AG08395 (cell line): Measurements from ENCODE around the gene ASTE1.
"Not testable (repeated sequence)": the region's sequence is repeated elsewhere in the genome, so short reads cannot be mapped to it uniquely, and the experiment has no call there.

ENCODE experiments used
- DNase-seq: peaks from one replicate; pipeline ENCODE4 v3.0.0; 2012; ENCODE audit warnings: mixed read lengths, low spot score

Gene ASTE1, protein sequence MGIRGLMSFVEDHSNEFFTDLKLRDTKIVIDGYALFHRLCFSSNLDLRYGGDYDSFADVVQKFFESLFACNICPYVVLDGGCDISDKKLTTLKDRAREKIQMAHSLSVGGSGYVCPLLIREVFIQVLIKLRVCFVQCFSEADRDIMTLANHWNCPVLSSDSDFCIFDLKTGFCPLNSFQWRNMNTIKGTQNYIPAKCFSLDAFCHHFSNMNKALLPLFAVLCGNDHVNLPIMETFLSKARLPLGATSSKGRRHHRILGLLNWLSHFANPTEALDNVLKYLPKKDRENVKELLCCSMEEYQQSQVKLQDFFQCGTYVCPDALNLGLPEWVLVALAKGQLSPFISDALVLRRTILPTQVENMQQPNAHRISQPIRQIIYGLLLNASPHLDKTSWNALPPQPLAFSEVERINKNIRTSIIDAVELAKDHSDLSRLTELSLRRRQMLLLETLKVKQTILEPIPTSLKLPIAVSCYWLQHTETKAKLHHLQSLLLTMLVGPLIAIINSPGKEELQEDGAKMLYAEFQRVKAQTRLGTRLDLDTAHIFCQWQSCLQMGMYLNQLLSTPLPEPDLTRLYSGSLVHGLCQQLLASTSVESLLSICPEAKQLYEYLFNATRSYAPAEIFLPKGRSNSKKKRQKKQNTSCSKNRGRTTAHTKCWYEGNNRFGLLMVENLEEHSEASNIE

GRCh38 chr3:131026321-131027151 is at the start of gene ASTE1, which contains the start of gene NEK11:
Gene ASTE1, minus strand, starts transcription at chr3:131026825. Its CDS starts 1,519 bp downstream, at chr3:131025306.
Gene NEK11, plus strand, starts transcription at chr3:131026877. Its CDS starts 2,832 bp downstream, at chr3:131029709.
- DNase-seq = peak; percentile 92

DNA sequence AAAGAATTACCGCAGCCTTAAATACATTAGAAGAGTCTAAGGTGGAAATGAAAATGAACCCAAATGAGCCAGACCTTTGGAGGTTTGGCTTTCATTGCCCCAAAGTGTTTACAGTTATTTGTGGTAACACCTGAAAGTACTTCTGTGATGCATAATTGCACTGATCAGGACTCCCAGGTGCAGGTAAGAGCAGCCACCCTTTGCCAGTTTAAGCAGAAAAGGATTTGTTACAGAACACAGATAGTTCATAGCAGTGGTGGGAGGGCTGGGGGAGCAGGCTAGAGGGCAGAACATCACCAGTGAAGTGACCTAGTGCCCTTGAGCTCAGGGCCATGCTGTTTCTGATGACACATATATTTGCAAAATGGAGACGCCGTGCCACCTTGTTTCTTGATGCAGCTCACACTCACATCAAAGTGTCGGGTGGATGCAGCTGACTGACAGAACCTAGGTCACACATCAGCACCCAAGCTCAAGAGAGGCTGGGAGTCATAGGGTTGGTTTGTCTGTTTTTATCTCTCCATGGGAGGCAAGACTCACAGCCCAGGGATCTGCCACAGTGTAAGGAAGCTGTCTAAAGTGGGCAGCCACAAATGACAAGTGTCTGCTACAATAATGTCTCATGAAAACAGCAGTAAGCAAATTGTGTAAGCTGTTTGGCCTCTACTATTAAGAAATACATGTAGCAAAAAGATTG is 49.2 kb upstream of the ASTE1 start:
- no peak for DNase-seq

GRCh38 chr3:131072845-131073244 is 46.2 kb upstream of the ASTE1 start:
- DNase-seq = peak; percentile 44

- DNase-seq = peak; percentile 44
Observed at GRCh38 chr3:131072099-131072559, 45.5 kb upstream of the ASTE1 start.

GRCh38 chr3:131067983-131068382 is 41.4 kb upstream of the ASTE1 start:
- no peak for DNase-seq

- peak; percentile 15 for DNase-seq
Observed at GRCh38 chr3:131053043-131053859, 26.6 kb upstream of the ASTE1 start.

DNA sequence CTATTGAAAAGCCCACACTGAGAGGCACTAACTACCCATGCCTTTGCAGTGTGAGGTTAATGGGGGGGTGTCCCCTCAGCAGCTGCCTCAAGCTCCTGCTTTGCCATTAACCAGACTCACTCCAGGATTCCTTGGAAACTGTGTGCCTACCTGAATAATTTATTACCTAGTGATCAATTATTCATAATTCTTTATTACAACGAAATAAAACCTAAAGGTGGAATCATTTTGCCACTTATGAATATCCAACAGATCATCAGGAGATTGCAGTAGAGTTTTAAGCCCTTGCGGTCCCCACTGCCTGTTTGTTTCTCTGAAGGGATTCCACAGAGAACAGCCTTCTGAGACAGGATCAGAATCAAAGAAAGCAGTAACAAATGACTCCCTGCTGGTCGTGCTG is 23.4 kb upstream of the ASTE1 start:
- no peak for DNase-seq

GRCh38 chr3:131048030-131048429 is 21.4 kb upstream of the ASTE1 start:
- no peak for DNase-seq

- no peak for DNase-seq
Observed at GRCh38 chr3:131047582-131047981, 21.0 kb upstream of the ASTE1 start.

GRCh38 chr3:131042271-131042985 is 15.8 kb upstream of the ASTE1 start:
- DNase-seq = not testable (repeated sequence)

DNA sequence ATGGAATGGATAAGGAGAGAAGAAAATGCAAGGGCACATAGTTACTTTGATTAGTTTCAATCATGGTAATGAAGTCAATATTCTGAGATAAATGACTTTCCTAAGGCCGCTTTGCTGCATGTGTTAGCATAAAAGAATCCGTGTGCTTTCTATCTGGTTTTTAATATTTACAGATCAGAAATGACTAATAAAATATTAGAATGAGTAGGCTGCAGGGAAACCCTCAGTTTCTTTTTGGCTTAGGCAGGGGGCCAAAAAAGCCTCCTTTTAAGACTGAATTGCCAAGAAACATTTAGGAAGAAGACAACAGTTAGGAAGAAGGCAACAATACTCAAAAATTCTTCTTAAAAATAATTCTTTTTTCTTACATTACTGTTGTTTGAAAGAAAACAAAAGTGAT is 11.7 kb upstream of the ASTE1 start:
- DNase-seq = no peak

GRCh38 chr3:131036986-131037385 is 10.4 kb upstream of the ASTE1 start:
- DNase-seq = peak; percentile 60

DNA sequence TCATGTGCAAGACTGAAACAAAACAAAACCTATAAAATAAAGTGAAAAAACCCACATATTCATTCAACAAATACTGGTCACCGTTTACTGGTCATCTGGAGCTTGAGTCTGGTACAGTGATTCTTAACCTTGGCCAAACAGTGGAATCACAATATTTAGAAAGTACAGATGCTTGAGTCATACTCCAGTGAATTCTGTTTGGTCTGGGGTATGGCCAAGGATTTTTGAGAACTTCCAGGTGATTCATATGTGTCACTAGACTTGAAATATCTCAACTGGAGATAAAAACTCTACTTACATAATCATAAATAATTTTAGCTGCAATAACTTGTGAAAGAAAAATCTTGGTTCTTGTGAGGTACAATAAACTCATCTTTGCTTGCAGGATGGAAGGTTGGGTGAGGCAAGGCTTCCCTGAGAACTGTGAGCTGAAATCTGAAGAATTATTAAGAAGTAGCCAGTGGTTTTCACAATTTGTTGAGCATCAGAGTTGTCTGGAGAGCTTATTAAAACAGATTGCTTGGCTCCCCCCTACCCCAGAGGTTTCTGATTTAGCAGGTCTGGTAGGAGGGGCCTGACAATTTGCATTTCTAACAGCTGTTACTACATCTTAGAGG is 9.7 kb upstream of the ASTE1 start:
- peak; percentile 63 for DNase-seq

GRCh38 chr3:131033480-131034080 is 7.0 kb upstream of the ASTE1 start:
- DNase-seq = no peak

GRCh38 chr3:131031660-131032059 is 5.0 kb upstream of the ASTE1 start:
- peak; percentile 13 for DNase-seq

DNA sequence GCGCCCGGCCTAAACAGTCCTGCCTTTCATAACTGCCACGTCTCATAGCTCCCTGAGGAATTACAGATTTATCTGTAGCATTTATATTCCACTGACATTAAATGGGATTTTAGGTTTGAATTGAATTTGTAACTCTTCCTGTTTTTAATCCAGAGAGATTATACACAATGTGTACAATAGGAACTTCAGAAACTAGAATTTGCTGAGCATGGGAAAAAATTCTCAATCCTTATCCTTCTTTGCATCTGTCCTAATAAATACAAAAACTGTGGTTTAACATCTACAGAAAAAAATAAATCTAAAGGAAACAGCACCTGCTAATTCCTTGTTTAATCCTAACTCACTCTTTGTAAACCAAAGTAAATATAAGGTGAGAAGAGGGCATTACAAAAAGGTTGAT is 2.2 kb upstream of the ASTE1 start:
- no peak for DNase-seq

- no peak for DNase-seq
Observed at GRCh38 chr3:131025539-131025938, 1.1 kb downstream of the ASTE1 start.

DNA sequence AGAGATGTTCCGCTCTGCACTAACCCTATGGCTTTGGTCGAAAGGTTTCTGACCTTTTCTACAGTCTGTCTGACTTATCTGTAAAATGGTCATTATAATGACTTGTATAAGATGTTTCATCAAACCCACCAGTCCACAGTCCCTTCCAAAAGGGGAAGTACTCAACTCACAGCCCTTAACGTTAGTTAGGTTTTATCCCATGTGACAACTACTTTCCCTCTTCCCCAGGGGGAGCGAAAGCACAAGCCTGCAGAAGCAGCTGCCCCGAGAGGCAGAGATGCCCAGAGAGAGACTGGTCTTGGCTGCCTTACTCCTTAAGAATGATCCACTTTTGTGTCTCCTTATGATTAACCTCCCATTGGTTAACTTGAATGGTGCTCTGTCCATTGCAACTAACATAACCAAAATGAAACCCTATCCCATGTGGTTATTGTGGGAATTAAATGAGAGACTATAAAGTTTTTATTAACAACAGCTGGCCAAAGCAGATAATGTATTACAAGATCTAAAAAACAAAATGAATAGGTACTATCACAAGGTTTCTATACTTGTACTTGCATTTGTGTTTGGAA is 6.4 kb downstream of the ASTE1 start:
- no peak for DNase-seq

- DNase-seq = no peak
Observed at GRCh38 chr3:131018970-131019369, 7.7 kb downstream of the ASTE1 start.
